COR-L47 (cell line): Measurements from ENCODE around the gene PPP1R15B.

Experiments
- DNase-seq: peaks from one replicate; lab custom pipeline; 2025; lab: John Stamatoyannopoulos, UW

PPP1R15B gene

GRCh38 chr1:204367193-204367858 lies 44.3 kb downstream of the PPP1R15B start:
- DNase-seq = no peak

- DNase-seq = peak; percentile 17
Observed at GRCh38 chr1:204366759-204367158, 44.9 kb downstream of the PPP1R15B start.

DNA sequence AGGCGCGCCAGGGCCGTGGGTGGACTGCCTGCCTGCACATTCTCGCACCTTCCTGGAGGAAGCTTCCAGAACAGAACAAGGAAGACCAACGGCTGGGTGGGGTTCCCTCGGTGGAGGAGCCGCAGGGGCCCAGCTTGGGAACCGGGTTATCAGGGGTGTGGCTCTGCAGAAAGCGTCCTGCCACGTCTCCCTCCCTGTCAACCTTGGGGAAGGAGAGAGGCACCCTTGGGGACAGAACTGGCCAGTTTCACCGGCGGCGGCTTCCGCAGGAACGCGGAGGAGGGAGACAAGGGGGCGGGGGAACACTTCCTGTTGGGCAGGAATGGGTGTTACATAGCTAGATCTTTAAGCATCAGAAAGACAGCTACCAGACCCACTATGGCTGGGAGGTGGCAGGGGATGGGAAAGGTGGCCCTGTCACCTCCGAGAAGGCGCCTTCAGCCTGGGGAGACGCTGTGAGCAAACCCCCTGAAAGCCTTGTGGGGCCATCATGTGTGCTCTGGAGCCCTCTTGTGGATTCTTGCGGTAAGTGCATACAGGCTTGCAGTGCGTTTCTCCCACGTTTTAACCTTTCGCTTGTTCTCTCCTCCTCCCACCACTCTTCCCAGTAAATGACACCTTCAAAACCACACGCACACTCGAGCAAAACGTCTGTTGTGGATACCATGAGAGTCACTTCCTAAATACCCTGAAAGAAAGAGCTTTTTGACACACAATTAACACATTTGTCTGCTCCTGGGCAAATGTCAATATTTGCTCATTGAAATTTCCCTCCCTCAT lies 48.1 kb downstream of the PPP1R15B start:
- DNase-seq = peak; percentile 43

GRCh38 chr1:204362984-204363334 lies 48.7 kb downstream of the PPP1R15B start:
- DNase-seq = no peak

- DNase-seq = no peak
Observed at GRCh38 chr1:204361781-204362180, 49.8 kb downstream of the PPP1R15B start.

DNA sequence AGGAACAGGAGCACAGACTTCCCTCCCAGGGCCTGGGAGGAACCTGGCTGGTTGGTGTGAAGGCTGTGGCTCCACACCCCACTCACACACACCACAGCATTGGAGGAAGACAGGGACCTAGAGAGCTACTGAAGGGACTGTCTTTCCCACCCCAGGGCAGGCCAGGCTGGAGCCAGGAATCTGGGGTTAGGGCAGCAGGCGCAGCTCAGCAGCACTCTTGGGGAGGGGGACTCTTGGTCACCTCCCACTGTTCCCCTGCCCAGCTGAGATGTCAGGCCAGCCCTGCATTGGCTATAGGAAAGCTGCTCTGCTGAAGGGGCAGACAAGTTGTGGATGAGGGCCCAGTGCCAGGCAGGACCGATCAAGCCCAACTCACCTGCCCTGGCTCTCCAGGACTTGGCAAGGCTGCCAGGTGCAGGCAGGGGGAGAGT lies 50.3 kb downstream of the PPP1R15B start:
- DNase-seq = no peak

GRCh38 chr1:204360314-204360713 lies 51.3 kb downstream of the PPP1R15B start:
- no peak for DNase-seq

DNA sequence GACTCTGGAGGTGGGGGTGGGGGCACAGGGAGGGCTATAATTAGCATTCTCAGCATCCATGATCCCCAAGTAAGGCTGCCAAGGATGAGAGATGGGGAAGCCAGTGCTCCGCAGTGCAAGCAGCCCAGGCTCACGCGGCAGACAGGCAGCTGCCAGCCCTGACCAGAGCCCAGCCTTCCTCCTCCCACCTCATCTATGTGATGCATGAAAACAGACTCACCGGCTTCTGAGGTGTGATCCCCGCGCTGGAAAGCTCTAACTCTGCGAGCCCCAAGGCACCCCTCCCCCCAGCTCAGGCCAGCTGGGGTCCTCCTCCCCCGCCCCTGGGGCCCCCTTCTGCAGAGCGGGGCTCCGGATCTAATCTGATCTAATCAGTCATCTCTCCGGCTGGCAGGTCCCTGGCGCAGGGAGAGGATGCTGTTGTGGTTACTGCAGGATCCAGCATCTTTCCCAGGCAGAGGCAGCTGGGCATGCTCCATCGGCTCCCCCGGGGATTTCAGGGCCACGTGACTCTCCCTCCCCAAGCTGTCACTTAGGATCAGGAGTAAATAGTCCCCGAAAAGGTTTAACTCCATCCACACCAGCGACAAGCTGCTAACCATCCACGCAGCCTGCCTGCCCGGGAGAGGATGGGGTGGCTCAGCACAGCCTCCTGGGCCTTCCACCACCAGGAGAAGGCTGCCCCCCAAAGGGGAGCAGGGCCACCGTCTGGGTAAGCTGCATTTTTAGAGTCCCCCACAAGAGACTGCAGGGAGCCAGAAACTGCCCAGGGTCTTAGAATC lies 52.0 kb downstream of the PPP1R15B start, which contains the start of gene PLEKHA6:
PLEKHA6 (minus strand) TSS at position 456 of the 782 bp plus-strand sequence. CDS start 86,202 bp downstream, outside the sequence.
- DNase-seq = peak; percentile 25

GRCh38 chr1:204359131-204359473 lies 52.5 kb downstream of the PPP1R15B start:
- no peak for DNase-seq

GRCh38 chr1:204358605-204359004 lies 53.0 kb downstream of the PPP1R15B start:
- DNase-seq = no peak

DNA sequence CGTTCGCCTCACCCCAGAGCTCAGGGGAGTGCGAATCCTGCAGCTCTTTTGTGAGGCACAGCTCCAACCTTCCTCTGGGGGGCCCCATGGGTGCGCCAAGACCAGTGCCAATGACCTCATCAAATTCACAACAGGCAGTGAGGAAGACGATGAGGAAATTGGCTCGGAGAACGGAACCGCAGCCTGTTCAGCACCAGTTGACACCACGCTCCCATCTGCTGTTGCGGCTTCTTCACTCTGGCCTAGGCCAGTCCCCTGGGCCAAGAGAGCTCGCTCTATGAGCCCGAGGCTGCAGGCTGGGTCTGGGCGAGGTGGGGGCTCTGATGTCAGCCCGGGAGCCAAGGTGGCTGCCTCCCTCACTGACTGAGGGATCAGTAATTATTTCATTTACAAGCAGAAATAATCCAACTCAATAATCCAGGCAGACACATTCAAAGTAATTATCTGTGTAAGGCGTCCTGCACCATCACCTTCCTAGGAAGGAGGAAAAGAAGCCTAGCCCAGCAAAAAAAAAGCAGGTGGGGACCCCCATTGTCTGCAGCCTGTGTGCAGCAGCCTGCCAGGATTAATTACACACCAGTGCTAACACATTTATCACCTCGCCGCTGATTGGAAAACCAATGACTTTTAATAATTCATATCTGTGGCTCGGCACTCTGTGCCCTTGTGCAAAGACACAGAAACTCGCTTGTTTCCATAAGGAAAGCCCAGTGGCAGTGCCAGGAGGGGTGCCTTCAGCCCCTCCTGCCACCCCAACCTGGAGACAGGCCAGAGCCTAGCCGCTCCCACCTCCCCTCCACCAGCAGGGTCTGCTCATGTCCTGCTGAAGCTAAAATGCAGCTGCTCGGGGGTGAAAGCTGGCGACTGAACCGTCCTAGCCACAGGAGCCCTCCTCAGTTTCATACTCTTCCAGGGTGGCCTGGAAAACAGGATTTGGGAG lies 53.8 kb downstream of the PPP1R15B start:
- no peak for DNase-seq

GRCh38 chr1:204356997-204357396 lies 54.6 kb downstream of the PPP1R15B start:
- DNase-seq = no peak

DNA sequence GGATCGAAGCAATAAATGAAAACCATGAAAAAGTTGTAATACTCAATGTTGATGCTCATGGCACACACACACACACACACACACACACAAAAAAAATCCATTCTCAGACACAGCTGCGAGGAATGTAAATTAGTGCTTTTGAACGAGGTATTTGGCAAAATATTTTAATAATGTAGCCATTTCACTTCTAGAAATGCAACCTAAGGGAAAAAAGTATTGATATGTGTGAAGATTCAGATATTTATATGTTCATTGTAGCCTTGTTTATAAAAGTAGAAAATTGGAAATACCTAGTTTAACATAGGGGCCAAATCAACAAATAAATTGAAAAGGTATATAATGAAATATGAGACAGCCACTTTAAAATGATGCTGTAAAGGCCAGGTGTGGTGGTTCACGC lies 55.7 kb downstream of the PPP1R15B start:
- DNase-seq = no peak

- no peak for DNase-seq
Observed at GRCh38 chr1:204354579-204354978, 57.0 kb downstream of the PPP1R15B start.
